GM12892 (cell line): ENCODE data around the gene SPSB1.

Experiments used
- POLR2A ChIP-seq: IDR thresholded peaks from 2 replicates; pipeline ENCODE4 v1.6.1; 2011; ENCODE audit warnings: low read depth, low read length, control low read depth
- POLR2AphosphoS5 ChIP-seq: IDR thresholded peaks from 2 replicates; pipeline ENCODE4 v1.6.1; 2011; ENCODE audit warnings: low read depth, low read length, control low read depth

DNA sequence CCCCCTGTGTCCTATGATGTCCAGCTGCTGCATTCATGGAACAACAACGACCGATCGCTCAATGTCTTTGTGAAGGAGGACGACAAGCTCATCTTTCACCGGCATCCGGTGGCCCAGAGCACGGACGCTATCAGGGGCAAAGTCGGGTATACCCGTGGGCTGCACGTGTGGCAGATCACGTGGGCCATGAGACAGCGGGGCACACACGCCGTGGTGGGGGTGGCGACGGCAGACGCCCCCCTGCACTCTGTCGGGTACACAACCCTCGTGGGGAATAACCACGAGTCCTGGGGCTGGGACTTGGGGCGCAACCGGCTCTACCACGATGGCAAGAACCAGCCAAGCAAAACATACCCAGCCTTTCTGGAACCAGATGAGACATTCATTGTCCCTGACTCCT is 63.3 kb downstream of the SPSB1 start:
- TF ChIP-seq POLR2A (no peak), POLR2AphosphoS5 (no peak)
